Left renal cortex interstitium (tissue), 4 donors: ENCODE data around the gene MSH3. TPM values are rescaled to one million over a fixed set of nuclear protein-coding genes. Genes with fewer than 3 reads are reported as not detected.
A peak's percentile ranks its signal among the peaks of the same experiment; 100 is the strongest.
"Not testable (repeated sequence)": the region's sequence is repeated elsewhere in the genome, so short reads cannot be mapped to it uniquely, and the experiment has no call there.

Experiments used
- DNase-seq, 4 donors: peaks; one replicate each; pipeline ENCODE4 v3.0.0-alpha.2; 2013; ENCODE audit warnings: low read depth in 4 of 4, low spot score in 2 of 4, missing footprints in 1 of 4
- polyA plus RNA-seq, 4 donors: library from polyadenylated mRNA; unstranded; fragments of 120-200 nt; gene quantifications; one replicate each; pipeline ENCODE4 v1.2.1, GENCODE V29; 2013; ENCODE audit not compliant: insufficient read length in 4 of 4

The MSH3 gene
- polyA plus RNA-seq, 4 donors = 18.6 to 24.0 (median 21.3) TPM

- no peak for DNase-seq
Measured at GRCh38 chr5:80655231-80655774, 851 bp downstream of the MSH3 start.

DNA sequence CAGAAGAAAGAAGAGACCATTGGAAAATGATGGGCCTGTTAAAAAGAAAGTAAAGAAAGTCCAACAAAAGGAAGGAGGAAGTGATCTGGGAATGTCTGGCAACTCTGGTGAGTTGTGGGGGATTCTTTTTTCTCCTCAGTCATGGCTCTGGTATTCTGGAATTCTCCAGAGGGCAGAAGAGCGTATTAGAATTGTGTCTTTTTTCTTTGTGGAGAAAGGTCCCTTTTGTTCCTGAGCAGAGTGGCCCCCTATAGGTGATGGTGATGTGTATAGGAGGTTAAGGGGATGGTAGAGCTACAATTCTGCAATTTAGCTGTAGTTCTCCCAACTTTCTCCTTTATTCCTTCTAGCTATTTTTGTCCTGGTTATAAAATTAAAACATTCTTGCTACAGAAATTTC, 2.0 kb downstream of the MSH3 start:
- no peak for DNase-seq

DNA sequence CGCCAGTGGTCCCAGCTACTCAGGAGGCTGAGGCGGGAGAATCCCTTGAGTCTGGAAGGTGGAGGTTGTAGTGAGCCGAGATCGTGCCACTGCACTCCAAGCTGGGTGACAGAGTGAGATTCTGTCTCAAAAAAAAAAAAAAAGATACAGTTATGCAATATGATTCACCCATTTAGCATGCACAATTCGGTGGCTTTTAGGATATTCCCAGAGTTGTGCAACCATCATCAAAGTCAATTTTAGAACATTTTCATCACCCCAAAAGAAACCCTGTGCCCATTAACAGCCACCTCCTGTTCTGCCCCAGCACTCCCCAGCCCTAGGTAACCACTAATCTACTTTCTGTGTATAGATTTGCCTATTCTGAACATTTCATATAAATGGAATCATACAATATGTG, 4.7 kb downstream of the MSH3 start:
- DNase-seq = no peak

- not testable (repeated sequence) for DNase-seq
Measured at GRCh38 chr5:80660661-80661060, 6.2 kb downstream of the MSH3 start.

GRCh38 chr5:80662108-80662507, 7.7 kb downstream of the MSH3 start:
- no peak for DNase-seq

DNA sequence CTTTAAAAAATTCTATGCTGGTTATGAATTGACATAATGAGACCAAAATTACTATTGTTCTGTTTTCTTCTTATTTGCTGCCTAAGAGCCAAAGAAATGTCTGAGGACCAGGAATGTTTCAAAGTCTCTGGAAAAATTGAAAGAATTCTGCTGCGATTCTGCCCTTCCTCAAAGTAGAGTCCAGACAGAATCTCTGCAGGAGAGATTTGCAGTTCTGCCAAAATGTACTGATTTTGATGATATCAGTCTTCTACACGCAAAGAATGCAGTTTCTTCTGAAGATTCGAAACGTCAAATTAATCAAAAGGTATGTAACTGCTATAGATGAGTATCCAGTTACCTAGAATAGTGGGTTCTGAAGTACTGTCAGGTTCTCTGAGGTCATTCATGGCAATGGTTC, 10.6 kb downstream of the MSH3 start:
- no peak for DNase-seq

DNA sequence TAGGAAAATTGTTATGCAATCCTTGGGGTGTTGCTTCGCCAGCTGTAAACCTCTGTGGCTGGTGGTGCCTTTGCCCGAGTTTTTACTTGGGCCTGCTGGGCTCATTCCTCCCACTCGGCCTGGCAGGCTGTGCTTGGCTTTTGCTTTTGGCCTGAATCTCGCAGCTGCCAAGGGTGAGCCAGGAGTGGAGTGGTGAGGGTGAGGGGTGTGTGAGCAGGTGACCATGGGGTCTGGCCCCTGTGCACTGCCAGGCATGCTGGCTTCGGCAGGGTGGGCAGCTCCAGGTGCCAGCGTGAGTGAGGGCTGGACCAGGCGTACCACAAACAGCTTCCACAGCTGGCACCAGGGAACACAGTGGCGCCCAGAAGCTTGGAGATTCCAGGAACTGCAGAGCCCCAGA, 12.9 kb downstream of the MSH3 start:
- no peak for DNase-seq

GRCh38 chr5:80668016-80668969, 13.8 kb downstream of the MSH3 start:
- no peak for DNase-seq

DNA sequence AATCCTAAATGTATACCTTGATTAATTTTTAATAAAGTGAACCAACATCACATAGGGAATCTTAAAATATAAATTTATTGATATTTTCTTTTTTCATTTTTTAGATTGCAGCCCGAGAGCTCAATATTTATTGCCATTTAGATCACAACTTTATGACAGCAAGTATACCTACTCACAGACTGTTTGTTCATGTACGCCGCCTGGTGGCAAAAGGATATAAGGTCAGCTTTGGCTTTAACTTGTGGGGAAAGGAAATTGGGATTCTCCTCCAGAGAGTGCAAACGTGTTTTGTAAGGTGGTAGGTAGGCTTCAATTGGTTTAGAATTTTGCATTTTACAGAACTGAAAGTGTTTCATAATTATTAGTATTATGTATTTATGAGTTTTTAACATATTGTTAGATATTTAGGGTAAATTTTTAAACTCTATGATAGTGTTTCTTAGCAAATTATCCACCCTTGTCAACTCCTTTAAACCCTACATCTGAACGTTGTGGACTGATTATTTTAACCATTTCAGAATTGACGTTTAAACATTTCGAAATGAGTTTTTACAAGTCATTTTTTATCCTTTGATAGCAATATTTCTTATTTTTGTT, 17.8 kb downstream of the MSH3 start:
- peak; percentile 31 to 68 (median 38) for DNase-seq

- DNase-seq = no peak
Measured at GRCh38 chr5:80676706-80677105, 22.3 kb downstream of the MSH3 start.

DNA sequence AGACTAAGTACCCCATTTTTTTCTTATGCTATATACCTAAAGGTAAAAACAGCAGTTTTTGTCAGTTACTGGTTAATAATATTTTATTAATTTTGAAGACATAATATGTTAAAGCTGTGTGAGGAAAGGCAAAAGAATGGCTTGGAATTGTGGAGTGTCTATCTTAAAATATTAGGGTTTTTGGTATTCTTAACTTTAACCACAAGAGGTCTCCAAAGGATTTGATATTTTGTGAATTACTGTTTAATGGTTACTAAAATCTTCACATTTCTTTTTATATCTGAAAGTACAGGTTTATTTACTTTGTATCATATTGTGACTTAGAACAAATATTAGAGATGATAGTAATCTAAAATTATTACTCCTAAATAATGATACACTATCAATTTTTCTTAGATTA, 32.3 kb downstream of the MSH3 start:
- DNase-seq = peak in 1 of 4 donors; percentile 21

DNA sequence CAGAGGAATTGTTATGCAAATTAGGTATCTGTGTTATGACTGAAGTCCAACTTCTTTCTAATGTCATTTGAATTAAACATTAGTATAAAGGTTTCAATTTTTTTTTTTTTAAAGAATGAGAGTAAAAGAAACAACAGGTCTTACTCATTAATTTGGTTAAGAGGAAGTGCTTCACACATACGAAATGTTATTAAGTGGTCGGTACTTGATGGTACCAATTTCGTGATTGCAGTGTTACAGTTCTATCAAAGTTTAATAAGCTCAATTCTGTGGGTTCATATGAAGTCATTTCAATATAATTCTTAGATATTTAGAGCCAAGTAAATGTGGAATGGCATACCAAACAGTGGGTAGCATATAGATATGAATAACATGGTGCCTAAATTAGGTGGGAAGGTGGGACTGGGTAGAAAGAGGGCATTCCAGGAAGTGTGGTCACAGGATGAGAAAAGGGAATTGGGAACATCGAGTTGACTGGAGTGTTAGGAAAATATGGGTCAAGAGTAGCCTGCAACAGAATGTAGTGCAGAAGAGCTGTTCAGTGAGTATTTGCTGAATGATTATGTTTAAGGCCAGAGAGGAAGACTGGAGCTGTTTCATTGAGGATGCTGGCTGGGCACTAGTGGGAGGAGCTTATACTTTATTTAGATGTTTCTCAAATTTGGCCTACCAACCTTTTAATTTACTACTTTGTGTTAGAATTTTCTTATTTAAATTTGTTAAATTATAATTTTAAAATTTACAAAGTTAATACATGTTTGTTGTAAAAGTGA, 34.4 kb downstream of the MSH3 start:
- no peak for DNase-seq

- DNase-seq = no peak
Measured at GRCh38 chr5:80689627-80690026, 35.2 kb downstream of the MSH3 start.

GRCh38 chr5:80695666-80696065, 41.2 kb downstream of the MSH3 start:
- no peak for DNase-seq

- DNase-seq = no peak
Measured at GRCh38 chr5:80696450-80696849, 42.0 kb downstream of the MSH3 start.

- DNase-seq = no peak
Measured at GRCh38 chr5:80697100-80697499, 42.6 kb downstream of the MSH3 start.

DNA sequence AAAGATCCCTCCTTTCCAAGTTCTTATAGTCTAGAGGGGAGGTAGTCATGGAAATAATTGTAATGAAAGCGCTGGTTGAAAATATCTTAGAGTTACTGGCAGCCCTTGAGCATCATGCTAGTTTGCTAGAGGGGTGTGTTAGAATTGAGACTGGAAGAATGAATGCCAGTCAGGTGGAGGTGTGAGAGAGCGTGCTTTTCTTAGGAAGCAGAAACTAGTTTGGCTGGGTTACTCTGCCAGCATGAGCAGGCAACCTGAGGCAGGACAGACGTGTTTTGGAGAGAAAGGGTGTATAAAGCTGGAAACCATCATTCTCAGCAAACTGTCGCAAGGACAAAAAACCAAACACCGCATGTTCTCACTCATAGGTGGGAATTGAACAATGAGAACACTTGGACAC, 43.9 kb downstream of the MSH3 start:
- no peak for DNase-seq

- no peak for DNase-seq
Measured at GRCh38 chr5:80701597-80701996, 47.1 kb downstream of the MSH3 start.

DNA sequence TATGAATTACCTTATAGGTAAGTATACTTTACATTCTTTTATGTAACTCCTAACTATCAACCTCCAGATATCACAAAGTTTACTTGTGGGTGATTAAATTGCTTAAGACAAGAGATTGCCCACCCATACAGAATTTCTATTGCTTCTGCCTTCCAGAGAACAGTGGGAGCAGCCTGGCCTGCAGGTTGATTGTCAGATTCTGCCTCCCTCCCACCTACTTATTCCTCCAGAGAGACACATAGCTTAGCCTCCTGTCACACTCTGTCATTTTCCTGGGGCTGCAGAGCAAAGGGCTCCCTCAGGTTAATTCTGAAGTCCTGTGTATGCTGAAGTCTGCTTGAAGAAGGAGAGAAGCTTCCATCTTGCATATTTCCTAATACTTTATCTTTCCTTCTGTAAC, 48.8 kb downstream of the MSH3 start:
- no peak for DNase-seq

- DNase-seq = no peak
Measured at GRCh38 chr5:80703747-80704146, 49.3 kb downstream of the MSH3 start.

- no peak for DNase-seq
Measured at GRCh38 chr5:80704221-80704620, 49.8 kb downstream of the MSH3 start.
